SK-N-MC (cell line): ENCODE measurements around the gene SCAANT1.

ENCODE experiments used
- EZH2 ChIP-seq: fragments of 200-600 bp; sonication (generic); IDR thresholded peaks from one replicate; pipeline ENCODE4 v1.6.1; 2017; ENCODE audit warnings: antibody characterized with exemption
- FOXP2 ChIP-seq: optimal IDR thresholded peaks from 2 replicates; pipeline ENCODE3; 2011; ENCODE audit warnings: mild to moderate bottlenecking, moderate library complexity; ENCODE audit not compliant: insufficient read depth; ENCODE audit errors: extremely low read length, control extremely low read depth
- POLR2AphosphoS5 ChIP-seq: IDR thresholded peaks from 2 replicates; pipeline ENCODE4 v1.6.1; 2012; ENCODE audit warnings: mild to moderate bottlenecking, low read depth, low read length, borderline replicate concordance

DNA sequence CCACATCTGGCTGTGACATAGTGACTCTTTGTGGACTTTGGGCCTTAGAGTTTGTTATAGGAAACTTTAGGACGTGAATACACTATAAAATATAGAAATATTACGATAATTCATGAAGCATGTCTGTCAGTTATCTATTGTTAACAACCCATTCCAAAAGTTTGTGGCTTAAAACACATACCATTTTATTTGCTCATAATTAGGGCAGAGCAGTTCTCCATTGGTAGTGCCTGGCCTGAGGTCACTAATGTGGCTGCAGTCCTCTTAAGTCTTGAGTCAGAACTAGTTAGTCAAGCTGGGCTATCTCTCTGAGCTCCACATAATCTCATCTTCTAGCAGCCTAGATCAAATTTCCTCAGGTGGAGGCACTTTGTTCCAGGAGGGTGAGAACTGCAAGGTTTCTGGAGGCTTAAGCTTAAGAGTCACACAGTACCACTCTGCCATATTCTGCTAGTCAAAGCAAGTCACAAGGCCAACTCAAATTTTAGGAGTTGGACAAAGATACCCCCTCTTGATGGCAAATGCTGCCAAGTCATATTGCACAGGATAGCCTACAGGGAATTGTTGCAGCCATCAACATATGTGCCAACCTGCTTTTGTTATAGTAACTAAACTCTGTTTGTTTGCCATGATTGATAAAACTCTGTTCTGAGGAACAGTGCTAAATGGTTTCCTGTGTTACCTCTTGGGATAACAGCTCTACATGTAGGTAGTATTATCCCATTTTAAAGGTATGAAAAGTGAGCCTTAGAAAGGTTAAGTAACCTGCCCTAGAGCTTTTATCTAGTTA lies 39.9 kb downstream of the SCAANT1 start:
- TF ChIP-seq EZH2 (no peak), POLR2AphosphoS5 (no peak), FOXP2 (no peak)
